GM12872 (cell line): ENCODE results near the gene DMD.

Experiments
- TF ChIP-seq, protein P1 (sequence below): IDR thresholded peaks from 3 replicates; pipeline ENCODE4 v1.5.1; 2011; ENCODE audit warnings: low read depth, mild to moderate bottlenecking, low read length, moderate library complexity; ENCODE audit not compliant: insufficient read depth

DMD gene

DNA sequence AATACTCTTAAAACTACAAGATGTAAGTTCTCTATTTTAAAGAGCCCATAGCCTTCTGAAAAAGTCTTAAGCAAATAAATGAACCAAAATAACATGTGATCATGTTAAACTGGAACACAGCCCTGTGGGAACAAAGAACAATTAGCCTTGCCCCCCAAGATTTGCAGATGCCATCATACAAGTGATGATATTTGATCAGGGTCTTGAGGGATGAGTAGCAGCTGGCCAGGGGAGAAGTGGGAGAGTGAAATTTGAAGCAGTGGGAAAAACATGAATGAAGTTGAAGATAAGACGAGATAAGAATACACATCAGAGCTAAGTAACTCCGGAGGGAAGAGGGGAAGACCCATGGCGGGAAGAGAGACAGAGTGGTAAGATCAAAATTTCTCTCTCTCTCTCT is 1689.4 kb downstream of the DMD start:
- TF ChIP-seq, protein P1, sequence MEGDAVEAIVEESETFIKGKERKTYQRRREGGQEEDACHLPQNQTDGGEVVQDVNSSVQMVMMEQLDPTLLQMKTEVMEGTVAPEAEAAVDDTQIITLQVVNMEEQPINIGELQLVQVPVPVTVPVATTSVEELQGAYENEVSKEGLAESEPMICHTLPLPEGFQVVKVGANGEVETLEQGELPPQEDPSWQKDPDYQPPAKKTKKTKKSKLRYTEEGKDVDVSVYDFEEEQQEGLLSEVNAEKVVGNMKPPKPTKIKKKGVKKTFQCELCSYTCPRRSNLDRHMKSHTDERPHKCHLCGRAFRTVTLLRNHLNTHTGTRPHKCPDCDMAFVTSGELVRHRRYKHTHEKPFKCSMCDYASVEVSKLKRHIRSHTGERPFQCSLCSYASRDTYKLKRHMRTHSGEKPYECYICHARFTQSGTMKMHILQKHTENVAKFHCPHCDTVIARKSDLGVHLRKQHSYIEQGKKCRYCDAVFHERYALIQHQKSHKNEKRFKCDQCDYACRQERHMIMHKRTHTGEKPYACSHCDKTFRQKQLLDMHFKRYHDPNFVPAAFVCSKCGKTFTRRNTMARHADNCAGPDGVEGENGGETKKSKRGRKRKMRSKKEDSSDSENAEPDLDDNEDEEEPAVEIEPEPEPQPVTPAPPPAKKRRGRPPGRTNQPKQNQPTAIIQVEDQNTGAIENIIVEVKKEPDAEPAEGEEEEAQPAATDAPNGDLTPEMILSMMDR, result no peak

DNA sequence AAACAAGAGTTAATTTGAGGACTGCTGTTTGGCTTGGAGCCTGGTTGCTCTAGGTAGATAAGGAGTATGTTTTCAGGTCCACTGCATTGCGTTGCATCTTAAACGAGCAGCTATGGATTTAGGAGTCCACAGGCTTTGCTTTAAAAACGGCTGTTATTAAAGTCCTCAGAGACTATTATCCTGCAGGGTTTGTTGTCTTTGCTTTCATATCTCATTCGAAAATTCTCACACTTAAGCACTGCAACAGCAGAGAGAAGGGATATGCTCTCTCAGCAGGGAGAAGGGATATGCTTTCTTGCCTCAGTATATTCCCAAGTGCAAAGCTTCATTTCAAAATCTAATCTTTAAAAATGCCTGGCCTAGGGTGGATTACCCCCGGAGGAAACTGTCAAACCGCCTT is 1694.8 kb downstream of the DMD start:
- TF ChIP-seq, protein P1, result no peak

DNA sequence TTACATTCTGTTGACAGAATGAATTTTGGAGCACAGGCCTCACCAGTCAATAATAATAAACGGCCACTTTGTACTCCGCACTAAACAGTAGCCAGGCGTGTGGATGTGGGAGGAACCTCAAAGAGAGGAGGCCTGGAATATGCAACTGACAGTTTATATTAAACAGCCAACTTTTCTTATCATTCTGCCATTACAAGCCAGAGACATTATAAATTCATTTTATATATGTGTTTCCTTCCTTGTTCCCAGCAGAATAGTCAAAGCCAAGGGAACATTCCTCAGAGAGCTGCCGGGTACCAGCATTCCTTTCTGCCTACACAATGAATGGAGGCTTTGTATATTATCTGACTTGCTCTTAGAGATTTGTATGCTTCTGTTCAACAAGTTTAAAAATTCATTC is 1703.0 kb downstream of the DMD start:
- TF ChIP-seq, protein P1, result no peak

DNA sequence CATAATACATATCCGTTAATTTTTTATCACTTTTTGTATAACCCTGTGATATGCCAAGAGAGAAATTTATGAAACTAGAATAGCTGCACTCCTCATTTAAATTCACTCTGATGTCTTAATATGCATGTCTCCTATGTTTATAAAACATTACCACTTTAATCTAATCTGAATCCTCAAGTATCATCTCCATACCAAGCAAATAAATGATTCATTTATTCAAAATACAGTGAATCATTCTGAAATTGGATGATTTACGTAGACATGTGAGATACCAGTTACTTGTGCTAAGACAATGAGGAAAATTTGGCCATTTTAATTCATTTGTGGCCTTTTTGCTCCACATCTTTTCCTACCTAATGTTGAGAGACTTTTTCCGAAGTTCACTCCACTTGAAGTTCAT is 1704.4 kb downstream of the DMD start:
- TF ChIP-seq, protein P1, result no peak

DNA sequence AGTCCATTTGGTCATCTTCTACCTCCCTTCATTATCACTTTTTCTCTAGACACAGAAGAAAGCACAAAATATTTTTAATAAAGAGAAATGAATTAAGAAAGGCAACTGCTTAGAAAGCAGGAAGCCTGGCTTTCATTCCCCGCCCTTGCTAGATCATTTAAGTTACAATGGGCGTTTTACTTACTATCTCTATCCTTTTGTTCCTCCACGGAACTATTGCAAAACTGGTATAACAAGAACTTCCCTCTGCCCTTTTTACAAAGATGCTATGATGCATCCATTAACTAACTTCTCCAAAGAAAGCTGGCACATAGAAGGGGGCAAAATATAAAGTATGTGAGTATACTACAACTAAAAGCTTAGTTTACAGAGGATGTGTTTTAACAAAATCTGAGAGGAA is 1705.0 kb downstream of the DMD start:
- TF ChIP-seq, protein P1, result no peak

DNA sequence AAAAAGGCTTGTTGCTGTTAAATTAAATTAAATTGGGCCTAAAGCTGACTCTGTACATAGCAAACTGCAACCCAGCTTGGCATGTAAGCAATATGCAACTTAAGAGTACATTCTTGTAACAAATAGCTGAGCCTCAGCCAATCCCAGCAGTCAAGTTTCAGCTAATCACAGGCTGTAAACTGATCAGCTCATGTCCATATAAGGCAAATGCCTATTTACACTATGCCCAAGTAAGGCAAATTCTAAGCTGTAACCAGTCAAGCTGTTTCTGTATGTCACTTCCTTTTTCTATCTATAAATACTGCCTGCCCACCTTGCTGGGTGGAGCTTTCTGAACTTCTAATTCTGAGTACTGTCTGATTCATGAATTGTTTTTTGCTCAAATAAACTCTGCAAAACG is 1710.4 kb downstream of the DMD start:
- TF ChIP-seq, protein P1, result no peak

DNA sequence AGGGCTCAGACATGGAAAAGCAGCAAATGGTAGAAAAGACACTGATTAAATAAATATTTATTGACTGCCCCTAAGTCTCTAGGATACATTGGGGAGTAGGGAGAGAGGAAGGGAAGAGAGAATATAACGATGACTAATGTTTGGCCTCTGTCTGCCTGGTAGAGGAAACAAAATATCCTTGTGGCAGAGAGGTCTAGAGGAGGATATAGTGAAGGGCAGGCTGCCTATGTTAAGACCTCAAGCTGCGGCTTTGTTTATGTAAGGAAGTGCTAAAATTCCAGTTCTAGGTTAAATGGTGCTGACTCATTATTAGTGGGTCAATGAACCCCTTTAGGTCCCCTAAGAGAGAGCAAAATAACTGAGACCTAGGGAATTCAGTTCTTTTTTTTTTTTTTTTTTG is 1712.2 kb downstream of the DMD start:
- TF ChIP-seq, protein P1, result no peak

DNA sequence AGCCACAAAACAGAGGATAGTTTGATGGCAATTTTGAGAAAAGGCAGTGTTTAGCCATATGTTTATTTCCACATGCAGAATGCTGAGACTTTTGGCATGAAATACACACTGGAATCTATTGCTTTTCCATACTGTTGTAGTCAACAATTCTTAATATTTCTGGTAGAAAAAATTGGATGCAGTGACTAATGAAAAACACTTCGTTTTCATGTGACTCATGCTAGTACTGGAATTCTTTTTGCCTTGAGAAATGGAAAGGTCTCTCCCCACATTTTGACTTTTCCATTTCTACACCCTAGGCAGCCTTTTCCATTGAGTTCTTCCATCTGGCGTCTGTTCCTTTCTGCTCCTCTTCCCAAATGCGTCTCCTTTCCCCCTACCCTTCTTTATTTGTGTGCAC is 1714.3 kb downstream of the DMD start:
- TF ChIP-seq, protein P1, result no peak
